NCI-H2081 (cell line): ENCODE measurements around the gene C11orf58.

Source experiments
- DNase-seq, 2 experiments: peaks; one replicate each; lab custom pipeline; 2025; lab: John Stamatoyannopoulos, UW

Gene C11orf58

GRCh38 chr11:16804104-16804947 lies 65.9 kb downstream of the C11orf58 start:
- DNase-seq = no peak

DNA sequence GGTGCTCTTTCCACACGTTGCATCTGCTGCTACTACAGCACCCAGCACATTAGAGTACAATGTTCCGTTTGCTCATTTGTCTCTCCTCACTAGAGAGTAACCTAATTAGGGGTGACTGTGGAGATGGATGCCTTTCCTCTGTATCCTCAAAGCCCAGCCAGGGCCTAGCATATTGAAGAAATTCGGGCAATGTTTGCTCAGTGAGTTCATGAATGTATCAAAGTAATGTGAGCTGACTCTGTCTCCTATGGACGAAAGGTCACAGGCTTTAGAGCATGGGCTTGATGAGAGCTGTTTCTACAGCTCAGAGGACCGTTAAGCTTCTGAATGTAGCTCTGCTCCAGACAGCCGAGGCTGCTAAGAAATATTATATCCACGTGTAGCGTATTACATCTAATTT lies 67.5 kb downstream of the C11orf58 start:
- no peak for DNase-seq

DNA sequence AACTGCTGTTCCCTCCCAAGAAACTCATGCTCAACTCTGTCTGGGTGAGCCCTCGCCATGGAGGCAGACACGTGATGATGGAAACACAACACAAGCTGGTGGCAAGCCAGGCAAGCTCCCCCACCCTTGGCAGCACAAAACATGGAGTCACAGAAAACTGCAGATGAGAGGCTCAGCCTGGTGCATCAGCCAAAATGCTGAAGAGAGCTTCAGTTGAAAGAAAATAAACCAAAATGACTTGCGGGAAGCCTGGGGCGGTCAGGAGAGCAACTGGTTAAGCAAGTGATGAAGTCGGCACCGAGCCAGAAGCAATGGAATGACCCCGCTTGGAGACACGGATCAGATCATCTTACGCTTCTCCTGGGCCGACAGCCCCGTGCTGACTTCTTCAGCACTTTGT lies 68.3 kb downstream of the C11orf58 start:
- DNase-seq = no peak

GRCh38 chr11:16807306-16807705 lies 68.9 kb downstream of the C11orf58 start:
- DNase-seq = no peak
